Astrocyte (in vitro differentiated cells and primary cell): ENCODE measurements around the gene CXCR5. TPM values are rescaled to one million over a fixed set of nuclear protein-coding genes. Genes with fewer than 3 reads are reported as not detected.
A peak's percentile ranks its signal among the peaks of the same experiment; 100 is the strongest.
"Not testable (repeated sequence)": the region's sequence is repeated elsewhere in the genome, so short reads cannot be mapped to it uniquely, and the experiment has no call there.

Experiments
- DNase-seq: peaks from one replicate; pipeline ENCODE4 v3.0.0-alpha.2; 2010; ENCODE audit warnings: low read depth
- FAIRE-seq: peaks from 2 replicates; lab custom pipeline; 2011; peaks lifted over from hg19 to GRCh38; lab: Jason Lieb, UNC
- H2AFZ ChIP-seq: 2 replicates; pipeline ENCODE4 v1.6.0; 2012; ENCODE audit warnings: low read depth, low read length, inconsistent platforms
- H3K27ac ChIP-seq: 2 replicates; pipeline ENCODE4 v1.5.1; 2011; ENCODE audit warnings: low read depth, low read length, inconsistent platforms
- H3K27me3 ChIP-seq: 2 replicates; pipeline ENCODE4 v1.6.0; 2011; ENCODE audit warnings: low read length, inconsistent platforms; ENCODE audit not compliant: insufficient read depth
- H3K36me3 ChIP-seq: 2 replicates; pipeline ENCODE4 v1.5.1; 2011; ENCODE audit warnings: low read length, inconsistent platforms; ENCODE audit not compliant: insufficient read depth
- H3K4me1 ChIP-seq: 2 replicates; pipeline ENCODE4 v1.5.1; 2011; ENCODE audit warnings: low read length, inconsistent platforms; ENCODE audit not compliant: insufficient read depth
- H3K4me2 ChIP-seq: 2 replicates; pipeline ENCODE4 v1.6.0; 2012; ENCODE audit warnings: low read length, inconsistent platforms
- H3K4me3 ChIP-seq: 2 replicates; pipeline ENCODE4 v1.5.1; 2011; ENCODE audit warnings: low read depth, mild to moderate bottlenecking, low read length, inconsistent platforms; ENCODE audit not compliant: insufficient read depth
- H3K79me2 ChIP-seq: 2 replicates; pipeline ENCODE4 v1.6.0; 2012; ENCODE audit warnings: mild to moderate bottlenecking, low read length, inconsistent platforms; ENCODE audit not compliant: insufficient read depth
- H3K9ac ChIP-seq: 2 replicates; pipeline ENCODE4 v1.6.0; 2012; ENCODE audit warnings: mild to moderate bottlenecking, low read length, inconsistent platforms
- H3K9me3 ChIP-seq: 2 replicates; pipeline ENCODE4 v1.5.1; 2012; ENCODE audit warnings: low read depth, mild to moderate bottlenecking, low read length, inconsistent platforms; ENCODE audit not compliant: insufficient read depth
- H4K20me1 ChIP-seq: 2 replicates; pipeline ENCODE4 v1.6.0; 2012; ENCODE audit warnings: low read length, inconsistent platforms; ENCODE audit not compliant: insufficient read depth
- H3K27ac Mint-ChIP-seq: one replicate; pipeline ENCODE4 v1.8.0; 2021; ENCODE audit warnings: mild to moderate bottlenecking, mixed read lengths; ENCODE audit not compliant: unreplicated experiment
- H3K27me3 Mint-ChIP-seq: one replicate; pipeline ENCODE4 v1.8.0; 2021; ENCODE audit warnings: low read depth, mixed read lengths; ENCODE audit not compliant: unreplicated experiment
- H3K36me3 Mint-ChIP-seq: one replicate; pipeline ENCODE4 v1.8.0; 2021; ENCODE audit warnings: low read depth, mixed read lengths; ENCODE audit not compliant: unreplicated experiment
- H3K4me1 Mint-ChIP-seq: one replicate; pipeline ENCODE4 v1.8.0; 2021; ENCODE audit warnings: low read depth, mixed read lengths; ENCODE audit not compliant: unreplicated experiment
- H3K4me3 Mint-ChIP-seq: one replicate; pipeline ENCODE4 v1.8.0; 2021; ENCODE audit warnings: mild to moderate bottlenecking, moderate library complexity, mixed read lengths; ENCODE audit not compliant: unreplicated experiment
- H3K9me3 Mint-ChIP-seq: one replicate; pipeline ENCODE4 v1.8.0; 2021; ENCODE audit warnings: mild to moderate bottlenecking, mixed read lengths; ENCODE audit not compliant: unreplicated experiment
- EZH2 ChIP-seq: IDR thresholded peaks from 2 replicates; pipeline ENCODE4 v1.6.1; 2012; ENCODE audit warnings: mild to moderate bottlenecking, low read length, inconsistent platforms; ENCODE audit not compliant: insufficient read depth
- total RNA-seq: library from RNA; stranded (reverse); gene quantifications from 2 replicates; pipeline ENCODE4 v1.2.1, GENCODE V29; 2021
- TF ChIP-seq, protein P1 (sequence below): IDR thresholded peaks from 2 replicates; pipeline ENCODE4 v1.5.1; 2011; ENCODE audit warnings: low read depth, mild to moderate bottlenecking, inconsistent platforms, low read length, moderate library complexity; ENCODE audit not compliant: insufficient read depth

CXCR5 gene
- total RNA-seq, 1 donor from 2014 or later: 0.07 TPM

- H3K9me3 ChIP-seq: no peaks in the 10 kb centered on the region
- no peaks in the 10 kb centered on the region for H3K36me3 ChIP-seq
- H3K27ac Mint-ChIP-seq: no peak overlapping the region
- H3K27me3 Mint-ChIP-seq: peaks cover 6% of the 10 kb centered on the region
- no peak overlapping the region for H3K4me3 Mint-ChIP-seq
- no peaks in the 10 kb centered on the region for H4K20me1 ChIP-seq
- H3K27ac ChIP-seq: no peak overlapping the region
- DNase-seq (no peak), FAIRE-seq (no peak)
- no peaks in the 10 kb centered on the region for H3K27me3 ChIP-seq
- no peak overlapping the region for H3K4me2 ChIP-seq
- peaks cover 4% of the 10 kb centered on the region for H3K9me3 Mint-ChIP-seq
- TF ChIP-seq, protein P1, sequence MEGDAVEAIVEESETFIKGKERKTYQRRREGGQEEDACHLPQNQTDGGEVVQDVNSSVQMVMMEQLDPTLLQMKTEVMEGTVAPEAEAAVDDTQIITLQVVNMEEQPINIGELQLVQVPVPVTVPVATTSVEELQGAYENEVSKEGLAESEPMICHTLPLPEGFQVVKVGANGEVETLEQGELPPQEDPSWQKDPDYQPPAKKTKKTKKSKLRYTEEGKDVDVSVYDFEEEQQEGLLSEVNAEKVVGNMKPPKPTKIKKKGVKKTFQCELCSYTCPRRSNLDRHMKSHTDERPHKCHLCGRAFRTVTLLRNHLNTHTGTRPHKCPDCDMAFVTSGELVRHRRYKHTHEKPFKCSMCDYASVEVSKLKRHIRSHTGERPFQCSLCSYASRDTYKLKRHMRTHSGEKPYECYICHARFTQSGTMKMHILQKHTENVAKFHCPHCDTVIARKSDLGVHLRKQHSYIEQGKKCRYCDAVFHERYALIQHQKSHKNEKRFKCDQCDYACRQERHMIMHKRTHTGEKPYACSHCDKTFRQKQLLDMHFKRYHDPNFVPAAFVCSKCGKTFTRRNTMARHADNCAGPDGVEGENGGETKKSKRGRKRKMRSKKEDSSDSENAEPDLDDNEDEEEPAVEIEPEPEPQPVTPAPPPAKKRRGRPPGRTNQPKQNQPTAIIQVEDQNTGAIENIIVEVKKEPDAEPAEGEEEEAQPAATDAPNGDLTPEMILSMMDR: no peak
- TF ChIP-seq EZH2: no peak
- H3K4me1 Mint-ChIP-seq: peaks cover 19% of the 10 kb centered on the region
- H3K4me3 ChIP-seq: no peak overlapping the region
- no peak overlapping the region for H3K9ac ChIP-seq
- no peaks in the 10 kb centered on the region for H3K36me3 Mint-ChIP-seq
- no peak overlapping the region for H2AFZ ChIP-seq
- no peaks in the 10 kb centered on the region for H3K79me2 ChIP-seq
- no peaks in the 10 kb centered on the region for H3K4me1 ChIP-seq
These were observed 42.0 kb upstream of the CXCR5 start for GRCh38 chr11:118841469-118842242.

- no peak overlapping the region for H3K4me3 ChIP-seq
- H3K36me3 ChIP-seq: no peaks in the 10 kb centered on the region
- Mint-ChIP-seq H3K27me3 (peaks cover 6% of the 10 kb centered on the region), H3K27ac (no peak overlapping the region), H3K36me3 (no peaks in the 10 kb centered on the region), H3K4me1 (peaks cover 19% of the 10 kb centered on the region), H3K9me3 (peaks cover 4% of the 10 kb centered on the region), H3K4me3 (no peak overlapping the region)
- no peaks in the 10 kb centered on the region for H3K27me3 ChIP-seq
- H3K4me2 ChIP-seq: no peak overlapping the region
- H4K20me1 ChIP-seq: no peaks in the 10 kb centered on the region
- no peak overlapping the region for H3K27ac ChIP-seq
- no peaks in the 10 kb centered on the region for H3K4me1 ChIP-seq
- FAIRE-seq (no peak), DNase-seq (peak; percentile 47)
- no peaks in the 10 kb centered on the region for H3K79me2 ChIP-seq
- no peak overlapping the region for H3K9ac ChIP-seq
- H2AFZ ChIP-seq: no peak overlapping the region
- TF ChIP-seq EZH2: no peak
- TF ChIP-seq, protein P1: no peak
- H3K9me3 ChIP-seq: no peaks in the 10 kb centered on the region
These were observed 41.3 kb upstream of the CXCR5 start for GRCh38 chr11:118842369-118842768.

DNA sequence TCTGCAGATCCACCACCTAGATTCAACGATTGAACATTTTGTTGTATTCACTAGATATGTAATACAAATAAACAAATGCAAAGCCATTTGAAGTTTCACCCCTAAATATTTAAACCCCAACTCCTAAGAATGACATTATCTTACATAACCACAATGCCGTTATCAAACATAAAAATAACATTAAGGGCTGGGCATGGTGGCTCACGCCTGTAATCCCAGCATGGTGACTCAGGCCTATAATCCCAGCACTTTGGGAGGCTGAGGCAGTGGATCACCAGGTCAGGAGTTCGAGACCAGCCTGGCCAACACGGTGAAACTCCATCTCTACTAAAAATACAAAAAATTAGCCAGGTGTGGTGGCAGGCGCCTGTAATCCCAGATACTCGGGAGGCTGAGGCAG is 40.8 kb upstream of the CXCR5 start:
- not testable (repeated sequence) for H2AFZ ChIP-seq, H3K79me2 ChIP-seq, H3K36me3 ChIP-seq, H3K9me3 ChIP-seq, H3K4me3 ChIP-seq, H4K20me1 ChIP-seq, H3K4me2 ChIP-seq, FAIRE-seq, H3K27me3 ChIP-seq, H3K4me3 Mint-ChIP-seq, H3K9ac ChIP-seq, H3K27me3 Mint-ChIP-seq, H3K4me1 ChIP-seq, H3K9me3 Mint-ChIP-seq, H3K36me3 Mint-ChIP-seq, H3K27ac Mint-ChIP-seq, H3K27ac ChIP-seq, DNase-seq
- peaks cover 19% of the 10 kb centered on the region for H3K4me1 Mint-ChIP-seq
